ENCODE measurements around the gene MTARC1. TPM values are rescaled to one million over a fixed set of nuclear protein-coding genes. Genes with fewer than 3 reads are reported as not detected.

Gene MTARC1
- total and polyA plus RNA-seq, 9 donors = 3.3 to 9.3 (median 4.3) TPM

DNA sequence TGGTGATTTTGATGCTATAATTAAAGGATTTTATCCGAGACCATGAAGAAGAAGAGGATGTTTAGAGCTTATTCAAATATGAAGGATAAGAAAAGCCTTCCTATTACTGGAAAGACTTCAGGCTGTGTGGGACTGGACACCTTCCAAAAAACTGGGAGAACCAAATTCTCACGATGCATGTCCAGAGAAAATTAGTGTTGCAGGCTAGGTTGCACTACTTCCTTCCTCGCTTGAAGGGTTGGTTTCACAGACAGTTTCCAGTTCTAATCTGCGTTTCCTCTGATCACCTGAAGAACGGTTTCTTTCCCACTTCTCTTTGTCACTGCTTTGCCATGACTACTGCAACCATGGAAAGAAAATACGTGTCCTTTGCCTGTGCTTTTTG lies 36.6 kb upstream of the MTARC1 start:
- Histone ChIP-seq H3K27me3 (ENCODE audit: control insufficient read depth, insufficient read depth, low read length) (peaks cover 3% of the 10 kb centered on the region), H3K36me3 (ENCODE audit: control insufficient read depth, insufficient read depth, low read length) (peaks cover 3% of the 10 kb centered on the region), H3K4me3 (ENCODE audit: low read length) (no peak overlapping the region), H3K27ac (ENCODE audit: low read length) (peak overlapping the region; percentile 67), H3K4me1 (ENCODE audit: control insufficient read depth, insufficient read depth, low read length) (peaks cover 41% of the 10 kb centered on the region), H3K9me3 (replicated peaks; ENCODE audit: control insufficient read depth, low read depth, low read length) (no peaks in the 10 kb centered on the region)
- WGBS (ENCODE audit: insufficient coverage) = 46% methylated on average over 3 of the region's 6 CpGs
- peak; percentile 84 for DNase-seq

DNA sequence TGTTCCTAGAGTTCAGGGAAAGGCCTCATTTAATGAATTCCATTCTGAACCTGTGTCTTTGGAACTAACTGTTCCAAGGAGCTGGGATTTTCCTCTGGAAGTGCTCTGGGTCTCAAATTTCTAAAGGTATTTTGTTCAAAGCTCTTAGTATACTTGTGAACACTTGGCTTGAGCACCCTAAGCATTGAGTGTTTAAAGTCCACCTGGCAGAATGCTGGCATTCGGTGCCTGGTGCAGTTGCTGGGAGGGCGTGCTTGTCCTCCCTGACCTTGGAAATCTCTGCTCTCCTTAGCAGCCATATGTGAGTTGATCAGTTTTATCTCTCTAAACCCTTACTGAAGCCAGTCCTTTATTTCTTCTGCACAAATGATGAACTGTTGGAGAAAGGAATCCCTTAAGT lies 35.6 kb upstream of the MTARC1 start:
- H3K27me3 ChIP-seq (ENCODE audit: control insufficient read depth, insufficient read depth, low read length) = peaks cover 3% of the 10 kb centered on the region
- H3K4me1 ChIP-seq (ENCODE audit: control insufficient read depth, insufficient read depth, low read length) = peaks cover 41% of the 10 kb centered on the region
- DNase-seq = no peak
- H3K27ac ChIP-seq (ENCODE audit: low read length) = no peak overlapping the region
- H3K36me3 ChIP-seq (ENCODE audit: control insufficient read depth, insufficient read depth, low read length) = peaks cover 13% of the 10 kb centered on the region
- no peaks in the 10 kb centered on the region for H3K9me3 ChIP-seq (replicated peaks; ENCODE audit: control insufficient read depth, low read depth, low read length)
- WGBS (ENCODE audit: insufficient coverage) = no CpG with 5 or more reads among the region's 2 CpGs
- no peak overlapping the region for H3K4me3 ChIP-seq (ENCODE audit: low read length)

DNA sequence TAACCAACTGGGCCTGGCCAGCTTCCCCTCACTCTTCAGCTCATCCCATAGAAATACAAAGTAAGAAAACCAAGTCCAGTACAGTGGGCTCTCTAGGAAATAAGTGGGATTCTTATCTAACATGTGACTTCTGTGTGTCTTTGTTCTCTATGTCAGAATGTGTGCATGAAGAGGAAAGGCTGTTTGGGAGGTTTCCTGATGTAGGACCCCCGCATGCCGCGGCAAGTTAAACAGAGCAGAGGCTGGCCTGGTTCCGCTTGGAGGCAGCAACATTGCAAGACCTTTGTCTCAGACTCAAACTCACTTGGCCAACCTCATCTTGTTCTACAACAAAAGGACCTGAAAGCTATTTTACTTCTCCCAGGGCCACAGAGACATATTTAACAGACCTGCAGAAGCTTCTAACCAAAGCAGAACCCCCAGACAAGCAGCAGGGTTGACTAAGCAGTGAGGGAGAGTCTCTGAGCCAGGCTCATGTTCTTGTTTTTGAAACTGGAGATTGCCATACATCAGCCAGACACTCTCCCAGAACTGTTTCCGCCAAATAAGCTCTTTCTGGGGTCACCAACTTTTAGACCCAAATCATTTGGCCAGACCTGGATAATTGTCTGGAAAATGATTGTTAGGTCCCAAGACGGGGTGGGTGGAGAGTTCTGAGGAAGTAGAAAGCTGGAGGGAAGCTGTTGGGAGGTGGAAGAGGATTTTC lies 32.3 kb upstream of the MTARC1 start:
- no peaks in the 10 kb centered on the region for H3K27me3 ChIP-seq (ENCODE audit: control insufficient read depth, insufficient read depth, low read length)
- H3K4me3 ChIP-seq (ENCODE audit: low read length) = no peak overlapping the region
- H3K27ac ChIP-seq (ENCODE audit: low read length) = no peak overlapping the region
- H3K9me3 ChIP-seq (replicated peaks; ENCODE audit: control insufficient read depth, low read depth, low read length) = no peaks in the 10 kb centered on the region
- DNase-seq = no peak
- 83% methylated on average over 5 of the region's 6 CpGs for WGBS (ENCODE audit: insufficient coverage)
- peaks cover 27% of the 10 kb centered on the region for H3K36me3 ChIP-seq (ENCODE audit: control insufficient read depth, insufficient read depth, low read length)
- peaks cover 18% of the 10 kb centered on the region for H3K4me1 ChIP-seq (ENCODE audit: control insufficient read depth, insufficient read depth, low read length)

DNA sequence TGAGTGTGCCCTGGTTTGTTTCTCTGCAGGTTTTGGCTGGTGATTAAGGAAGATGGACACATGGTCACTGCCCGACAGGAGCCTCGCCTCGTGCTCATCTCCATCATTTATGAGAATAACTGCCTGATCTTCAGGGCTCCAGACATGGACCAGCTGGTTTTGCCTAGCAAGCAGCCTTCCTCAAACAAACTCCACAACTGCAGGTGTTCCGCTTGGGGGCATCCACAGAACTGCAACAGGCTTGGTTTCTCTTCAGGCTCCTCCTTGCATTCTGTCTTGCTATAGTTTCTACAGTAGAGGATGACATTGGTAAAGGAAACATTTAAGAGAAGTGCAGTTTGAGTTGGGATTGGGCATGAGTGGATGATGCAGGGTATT lies 31.8 kb upstream of the MTARC1 start:
- WGBS (ENCODE audit: insufficient coverage) = 94% methylated on average over 3 of the region's 4 CpGs
- no peaks in the 10 kb centered on the region for H3K27me3 ChIP-seq (ENCODE audit: control insufficient read depth, insufficient read depth, low read length)
- H3K4me1 ChIP-seq (ENCODE audit: control insufficient read depth, insufficient read depth, low read length) = peaks cover 14% of the 10 kb centered on the region
- H3K36me3 ChIP-seq (ENCODE audit: control insufficient read depth, insufficient read depth, low read length) = peaks cover 33% of the 10 kb centered on the region
- no peak for DNase-seq
- H3K4me3 ChIP-seq (ENCODE audit: low read length) = no peak overlapping the region
- H3K27ac ChIP-seq (ENCODE audit: low read length) = no peak overlapping the region
- no peaks in the 10 kb centered on the region for H3K9me3 ChIP-seq (replicated peaks; ENCODE audit: control insufficient read depth, low read depth, low read length)

- Histone ChIP-seq H3K4me1 (ENCODE audit: control insufficient read depth, insufficient read depth, low read length) (peaks cover 10% of the 10 kb centered on the region), H3K4me3 (ENCODE audit: low read length) (no peak overlapping the region), H3K9me3 (replicated peaks; ENCODE audit: control insufficient read depth, low read depth, low read length) (no peaks in the 10 kb centered on the region), H3K27me3 (ENCODE audit: control insufficient read depth, insufficient read depth, low read length) (no peaks in the 10 kb centered on the region), H3K27ac (ENCODE audit: low read length) (no peak overlapping the region), H3K36me3 (ENCODE audit: control insufficient read depth, insufficient read depth, low read length) (peaks cover 33% of the 10 kb centered on the region)
- no peak for DNase-seq
- 98% methylated on average over 6 of the region's 6 CpGs for WGBS (ENCODE audit: insufficient coverage)
These were observed 31.4 kb upstream of the MTARC1 start for GRCh38 chr1:220755309-220755708.

GRCh38 chr1:220757441-220757840 lies 29.3 kb upstream of the MTARC1 start:
- no CpG with 5 or more reads among the region's 3 CpGs for WGBS (ENCODE audit: insufficient coverage)
- H3K27me3 ChIP-seq (ENCODE audit: control insufficient read depth, insufficient read depth, low read length) = no peaks in the 10 kb centered on the region
- no peak overlapping the region for H3K4me3 ChIP-seq (ENCODE audit: low read length)
- no peak overlapping the region for H3K27ac ChIP-seq (ENCODE audit: low read length)
- no peak for DNase-seq
- H3K9me3 ChIP-seq (replicated peaks; ENCODE audit: control insufficient read depth, low read depth, low read length) = no peaks in the 10 kb centered on the region
- no peaks in the 10 kb centered on the region for H3K4me1 ChIP-seq (ENCODE audit: control insufficient read depth, insufficient read depth, low read length)
- peaks cover 40% of the 10 kb centered on the region for H3K36me3 ChIP-seq (ENCODE audit: control insufficient read depth, insufficient read depth, low read length)

DNA sequence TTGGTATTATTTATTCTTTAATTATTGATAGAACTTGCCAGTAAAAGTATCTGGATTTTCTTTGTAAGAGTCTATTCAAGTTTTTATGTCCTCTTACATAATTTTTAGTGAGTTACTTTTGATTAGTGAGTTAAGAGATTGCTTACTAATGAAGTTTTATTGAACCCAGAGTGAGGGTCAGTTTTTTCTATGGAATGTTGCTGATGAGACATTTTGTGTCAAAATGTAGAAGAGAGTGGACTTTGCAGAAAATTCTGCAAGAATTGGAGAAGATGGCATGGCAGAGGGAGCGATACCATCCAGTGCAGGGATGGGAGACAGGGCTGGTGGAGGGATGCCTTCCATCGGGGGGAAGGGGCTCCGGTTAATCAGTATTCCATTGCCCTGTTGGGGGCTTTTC lies 27.6 kb upstream of the MTARC1 start:
- Histone ChIP-seq H3K4me1 (ENCODE audit: control insufficient read depth, insufficient read depth, low read length) (no peaks in the 10 kb centered on the region), H3K27ac (ENCODE audit: low read length) (no peak overlapping the region), H3K9me3 (replicated peaks; ENCODE audit: control insufficient read depth, low read depth, low read length) (no peaks in the 10 kb centered on the region), H3K4me3 (ENCODE audit: low read length) (no peak overlapping the region), H3K36me3 (ENCODE audit: control insufficient read depth, insufficient read depth, low read length) (peaks cover 54% of the 10 kb centered on the region), H3K27me3 (ENCODE audit: control insufficient read depth, insufficient read depth, low read length) (no peaks in the 10 kb centered on the region)
- no peak for DNase-seq
- WGBS (ENCODE audit: insufficient coverage) = 90% methylated on average over 3 of the region's 3 CpGs

GRCh38 chr1:220761688-220762427 lies 24.9 kb upstream of the MTARC1 start:
- Histone ChIP-seq H3K9me3 (replicated peaks; ENCODE audit: control insufficient read depth, low read depth, low read length) (no peaks in the 10 kb centered on the region), H3K36me3 (ENCODE audit: control insufficient read depth, insufficient read depth, low read length) (peaks cover 43% of the 10 kb centered on the region), H3K4me3 (ENCODE audit: low read length) (no peak overlapping the region), H3K27me3 (ENCODE audit: control insufficient read depth, insufficient read depth, low read length) (no peaks in the 10 kb centered on the region), H3K27ac (ENCODE audit: low read length) (no peak overlapping the region), H3K4me1 (ENCODE audit: control insufficient read depth, insufficient read depth, low read length) (no peaks in the 10 kb centered on the region)
- 96% methylated on average over 6 of the region's 7 CpGs for WGBS (ENCODE audit: insufficient coverage)
- no peak for DNase-seq

DNA sequence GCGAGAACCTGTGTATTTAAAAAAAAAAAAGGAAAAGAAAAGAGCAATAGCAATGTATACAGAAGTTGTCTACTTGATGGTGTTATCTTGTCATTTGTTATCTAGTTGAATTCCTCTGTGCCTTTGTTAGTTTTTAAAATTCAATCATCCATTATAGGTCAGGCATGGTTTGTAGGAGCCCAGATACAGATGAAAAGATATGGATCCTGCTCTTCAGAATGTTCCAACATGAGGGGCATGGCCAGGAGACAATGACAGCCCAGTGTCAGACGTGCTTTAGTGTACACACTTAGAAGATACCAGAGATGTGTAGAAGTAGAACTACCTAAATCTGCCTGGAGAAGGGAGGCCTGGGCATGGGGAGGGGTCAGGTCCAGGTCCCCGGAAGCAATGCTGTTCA lies 22.0 kb upstream of the MTARC1 start:
- H3K27me3 ChIP-seq (ENCODE audit: control insufficient read depth, insufficient read depth, low read length) = no peaks in the 10 kb centered on the region
- no peak for DNase-seq
- H3K4me1 ChIP-seq (ENCODE audit: control insufficient read depth, insufficient read depth, low read length) = no peaks in the 10 kb centered on the region
- no peaks in the 10 kb centered on the region for H3K9me3 ChIP-seq (replicated peaks; ENCODE audit: control insufficient read depth, low read depth, low read length)
- WGBS (ENCODE audit: insufficient coverage) = 100% methylated on average over 3 of the region's 3 CpGs
- H3K27ac ChIP-seq (ENCODE audit: low read length) = no peak overlapping the region
- H3K4me3 ChIP-seq (ENCODE audit: low read length) = no peak overlapping the region
- peaks cover 45% of the 10 kb centered on the region for H3K36me3 ChIP-seq (ENCODE audit: control insufficient read depth, insufficient read depth, low read length)

DNA sequence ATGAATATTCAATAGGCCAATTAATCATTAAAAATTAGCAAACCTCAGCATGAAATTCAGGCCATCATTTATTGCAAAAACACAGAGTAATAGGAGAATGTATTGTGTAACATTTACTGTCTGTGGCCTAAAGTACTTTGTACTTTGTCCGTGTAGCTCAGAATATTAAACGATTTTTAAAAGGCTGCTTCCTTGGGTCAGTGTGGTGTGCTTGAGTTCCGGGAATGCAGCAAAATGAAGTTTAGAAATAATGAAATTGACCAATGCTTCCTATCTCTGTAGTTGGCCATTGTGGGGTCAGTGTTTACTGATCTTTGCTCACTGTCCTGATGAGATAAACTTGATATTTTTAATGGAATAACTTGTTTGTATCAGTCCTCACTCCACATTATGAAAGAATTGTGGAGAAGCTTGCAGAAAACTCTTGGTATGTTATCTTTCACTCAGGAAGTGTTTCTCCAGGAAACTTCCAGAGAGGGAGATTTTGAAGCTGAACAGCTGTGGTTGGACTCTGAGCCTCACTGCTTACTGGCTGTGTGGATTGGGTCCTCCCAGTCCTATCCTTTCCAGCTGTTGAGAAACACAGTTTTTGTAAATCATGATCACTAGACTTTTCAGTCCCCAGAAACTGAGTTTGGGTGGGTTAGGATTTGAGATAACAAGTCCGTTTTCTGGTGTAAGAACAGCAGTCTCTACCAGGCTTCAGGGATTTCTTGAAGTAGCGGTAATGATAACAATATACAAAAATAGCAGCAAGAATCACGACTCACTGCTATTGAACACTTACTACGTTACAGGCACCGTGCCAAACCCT lies 19.2 kb upstream of the MTARC1 start:
- peak; percentile 43 for DNase-seq
- no peak overlapping the region for H3K4me3 ChIP-seq (ENCODE audit: low read length)
- no CpG with 5 or more reads among the region's 8 CpGs for WGBS (ENCODE audit: insufficient coverage)
- no peaks in the 10 kb centered on the region for H3K9me3 ChIP-seq (replicated peaks; ENCODE audit: control insufficient read depth, low read depth, low read length)
- H3K27ac ChIP-seq (ENCODE audit: low read length) = no peak overlapping the region
- peaks cover 46% of the 10 kb centered on the region for H3K36me3 ChIP-seq (ENCODE audit: control insufficient read depth, insufficient read depth, low read length)
- no peaks in the 10 kb centered on the region for H3K4me1 ChIP-seq (ENCODE audit: control insufficient read depth, insufficient read depth, low read length)
- no peaks in the 10 kb centered on the region for H3K27me3 ChIP-seq (ENCODE audit: control insufficient read depth, insufficient read depth, low read length)

All from muscle of leg (tissue), 11 donors.